ENCODE results near the gene C1orf167.

Gene C1orf167

DNA sequence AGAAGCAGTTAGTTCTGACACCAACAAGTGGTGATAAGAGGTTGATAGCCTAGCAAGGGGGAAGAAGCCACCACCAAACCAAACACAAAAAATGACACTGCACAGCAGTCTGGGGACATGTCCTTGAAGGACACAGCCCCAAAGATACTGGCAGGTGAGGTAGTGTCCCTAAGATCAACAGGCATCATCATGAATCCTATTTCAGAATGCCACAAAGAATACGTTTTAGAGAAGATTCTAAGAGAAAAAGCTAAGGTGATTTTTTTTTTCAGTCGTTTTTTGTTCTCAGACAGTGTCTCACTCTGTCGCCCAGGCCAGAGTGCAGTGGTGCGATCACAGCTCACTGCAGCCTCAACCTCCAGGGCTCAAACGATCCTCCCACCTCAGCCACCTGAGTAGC is 24.2 kb downstream of the C1orf167 start:
- DNase-seq (ENCODE audit: low spot score): no peak

DNA sequence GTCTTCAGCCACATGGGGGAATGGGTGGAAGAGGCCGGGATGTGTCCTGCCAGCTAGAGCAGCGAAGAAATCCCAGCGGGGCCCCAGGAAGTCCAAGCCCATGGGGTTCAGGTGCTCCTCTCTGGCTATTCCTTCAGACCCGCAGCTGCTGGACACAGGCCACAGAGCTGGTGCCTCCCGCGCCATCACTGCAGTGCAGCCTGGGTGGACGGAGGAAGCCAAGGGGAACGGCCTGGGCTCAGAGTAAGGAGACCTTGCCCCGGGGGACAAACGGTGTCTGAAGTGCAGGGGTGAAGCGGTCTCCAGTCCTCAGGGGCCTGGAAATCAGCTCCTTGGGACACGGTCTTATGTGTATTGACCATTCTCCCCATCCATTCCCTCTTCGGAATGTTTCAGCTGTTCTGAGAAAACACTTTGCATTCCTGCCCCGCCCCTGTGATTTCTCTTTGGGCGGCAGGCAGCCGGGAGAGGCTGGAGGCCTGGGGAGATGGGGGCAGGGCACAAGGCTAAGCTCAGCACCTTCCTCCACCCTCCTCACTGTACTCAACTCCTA is 25.3 kb downstream of the C1orf167 start:
- no peak for DNase-seq (ENCODE audit: low spot score)

DNA sequence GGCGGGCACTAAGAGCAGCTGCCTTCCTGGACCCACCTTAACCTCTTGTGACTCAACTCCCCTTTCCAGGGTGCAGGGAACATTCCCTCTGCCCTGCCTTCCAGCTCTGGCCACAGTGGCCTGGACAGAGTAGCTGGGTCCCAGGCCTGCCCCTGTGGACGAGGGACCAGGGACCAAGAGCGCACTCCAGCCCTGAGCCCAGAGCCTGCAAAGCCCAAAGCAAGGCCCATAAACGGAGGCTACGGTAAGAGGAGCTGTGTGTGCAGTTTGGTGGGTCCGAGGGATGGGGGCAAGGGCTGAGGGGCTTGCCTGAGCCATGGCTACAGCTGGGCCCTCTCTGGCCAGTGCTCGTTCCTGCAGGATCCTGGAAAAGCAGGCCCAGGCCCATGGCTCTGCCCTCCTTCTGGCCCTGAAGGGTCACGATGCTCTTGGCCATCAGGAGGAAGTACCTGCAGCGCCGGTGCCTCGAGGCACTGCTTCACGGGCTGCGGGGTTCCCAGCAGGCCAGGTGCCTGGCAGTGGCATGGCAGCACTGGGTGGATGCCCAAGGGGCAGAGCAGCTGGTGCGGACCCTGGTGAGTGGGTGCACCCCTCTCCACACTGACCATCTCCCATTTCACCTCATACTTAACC is 25.9 kb downstream of the C1orf167 start:
- DNase-seq (ENCODE audit: low spot score): no peak

DNA sequence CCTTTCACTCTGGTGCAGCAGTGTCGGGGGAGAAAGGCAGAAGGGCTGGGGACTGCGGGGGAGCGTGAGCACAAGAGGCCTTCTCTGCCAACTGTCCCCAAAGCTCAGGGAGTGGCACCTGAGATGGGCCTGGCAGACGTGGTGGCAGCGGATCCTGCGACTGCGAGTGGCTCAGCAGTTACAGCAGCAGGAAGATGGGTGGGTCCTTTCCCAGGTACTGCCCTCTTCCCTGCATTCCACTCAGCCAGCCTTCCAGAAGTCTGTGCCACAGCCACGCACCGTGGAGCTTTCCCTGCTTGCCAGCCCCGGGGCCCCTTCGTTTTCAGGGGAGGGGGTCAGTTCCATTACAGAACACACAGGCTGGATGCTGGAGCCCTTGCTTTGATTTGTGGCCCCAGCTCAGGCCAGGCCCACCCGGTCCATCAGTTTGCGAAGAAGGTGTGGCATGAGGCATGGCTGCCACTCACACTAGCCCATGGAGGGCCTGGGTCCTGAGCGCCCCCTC is 26.6 kb downstream of the C1orf167 start:
- DNase-seq (ENCODE audit: low spot score): no peak

DNA sequence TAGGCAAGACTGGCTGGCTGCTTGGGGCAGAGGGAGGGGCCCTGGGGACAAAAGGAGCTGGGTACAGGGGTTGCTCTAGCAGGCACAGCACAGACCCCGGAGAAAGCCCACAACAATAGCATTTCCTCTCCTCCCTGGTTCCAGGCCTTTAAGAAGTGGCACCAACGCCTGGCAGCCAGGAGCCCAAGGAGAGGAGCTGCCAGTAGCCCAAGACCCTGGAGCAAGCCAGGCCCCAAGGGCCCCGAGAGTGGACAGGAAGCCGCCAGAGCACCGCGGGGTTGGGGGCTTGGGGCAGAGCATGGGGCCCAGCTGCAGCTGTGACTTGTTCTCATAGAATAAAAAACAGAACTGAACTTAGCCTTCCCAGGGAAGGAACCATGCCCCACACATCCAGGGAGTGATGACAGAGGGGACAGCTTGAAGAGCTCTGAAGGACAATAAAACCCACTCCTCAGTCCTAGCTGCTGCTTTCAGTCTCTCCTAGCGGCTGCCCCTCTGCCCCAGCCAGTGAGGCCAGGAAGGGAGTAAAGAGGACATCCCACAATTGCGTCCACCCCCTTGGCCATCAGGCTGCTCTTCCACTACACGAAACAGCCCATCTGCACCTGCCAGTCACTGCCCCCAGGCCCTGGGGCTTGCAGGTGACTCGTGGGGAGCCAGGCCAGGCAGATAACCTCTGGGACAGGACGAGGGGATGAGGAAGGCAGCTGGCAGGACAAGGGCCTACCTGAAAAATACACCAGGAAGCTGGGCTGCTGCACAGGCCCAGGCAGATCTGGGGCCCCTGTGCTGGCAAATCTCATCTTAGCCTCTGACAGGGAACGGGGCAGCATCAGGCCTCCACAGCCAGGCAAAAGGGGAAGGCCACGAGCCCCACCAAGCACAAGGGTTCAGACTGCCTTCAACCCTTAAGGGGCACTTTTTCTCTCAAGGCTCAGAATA is 27.4 kb downstream of the C1orf167 start:
- DNase-seq (ENCODE audit: low spot score): no peak

DNA sequence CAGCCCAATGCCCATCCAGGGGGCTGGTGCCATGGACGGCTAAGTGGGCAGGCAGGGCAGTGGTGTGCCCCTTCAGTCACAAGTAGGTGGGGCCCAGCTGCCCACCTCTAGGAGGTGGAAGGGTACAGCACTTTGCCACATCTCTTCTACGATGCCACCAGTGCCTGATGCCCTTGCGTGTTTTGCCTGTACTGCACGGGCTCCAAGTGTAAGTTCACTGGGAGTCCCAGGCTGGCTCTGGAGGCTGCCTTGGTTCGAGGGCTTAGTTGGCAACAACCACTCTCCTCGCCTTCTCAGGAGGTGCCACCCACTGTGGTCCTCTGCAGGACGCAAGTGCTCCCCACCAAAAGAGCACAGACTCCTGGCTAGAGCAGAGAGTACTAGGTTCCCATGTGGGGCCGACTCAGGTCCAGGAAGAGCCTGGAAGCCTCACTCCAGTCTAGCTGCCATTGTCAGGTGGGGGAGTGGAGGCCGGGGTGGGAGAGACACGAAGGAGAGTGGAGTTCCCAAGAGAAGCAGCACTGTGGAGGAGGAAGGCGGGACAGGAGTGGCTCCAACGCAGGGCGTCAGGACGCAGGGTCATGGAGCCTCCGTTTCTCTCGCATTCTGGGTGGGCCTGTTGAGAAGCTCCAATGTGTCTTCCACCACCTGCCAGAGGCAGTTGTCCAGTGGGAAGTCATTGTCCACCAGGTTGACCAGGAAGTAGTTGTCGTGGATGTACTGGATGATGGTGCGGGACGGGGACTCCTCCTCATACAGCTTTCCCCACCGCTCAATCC is 28.3 kb downstream of the C1orf167 start:
- no peak for DNase-seq (ENCODE audit: low spot score)

DNA sequence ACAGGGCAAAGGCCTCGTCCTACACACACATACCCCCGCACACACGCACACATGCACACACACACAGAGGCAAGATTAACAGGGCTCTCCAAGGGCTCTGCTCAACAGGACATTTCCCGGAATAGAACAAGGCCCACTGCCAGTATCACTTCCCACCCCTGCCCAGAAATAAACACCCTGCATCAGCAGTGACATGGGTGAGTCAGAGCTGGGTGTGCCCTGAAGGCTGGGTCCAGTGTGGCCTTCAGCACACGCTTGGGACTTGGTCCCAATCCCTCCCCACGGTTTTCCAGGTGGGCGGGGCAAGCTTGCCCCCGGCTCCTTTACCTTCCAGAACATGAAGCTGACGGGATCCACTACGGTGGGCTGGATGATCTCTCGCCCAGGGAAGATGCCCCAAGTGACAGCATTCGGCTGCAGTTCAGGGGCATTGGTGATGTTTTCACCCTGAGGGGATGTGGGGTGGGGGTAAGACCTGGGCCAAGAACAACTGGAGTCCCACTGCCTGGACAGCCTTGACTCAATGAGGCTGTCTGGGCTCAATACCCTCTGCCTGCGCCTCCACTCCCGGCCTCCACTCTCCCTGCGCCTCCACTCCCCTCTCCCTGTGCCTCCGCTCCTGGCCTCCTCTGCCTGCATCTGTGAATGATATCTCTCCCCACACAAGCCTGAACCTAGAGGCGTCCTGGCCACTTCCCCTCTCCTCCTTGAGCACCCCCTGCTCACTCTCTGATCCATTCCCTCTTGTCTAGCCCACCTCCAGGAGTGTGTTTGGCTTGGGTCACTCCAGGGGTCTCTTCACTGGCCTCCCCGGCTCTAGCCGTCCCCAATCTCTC is 29.1 kb downstream of the C1orf167 start:
- DNase-seq (ENCODE audit: low spot score): no peak

DNA sequence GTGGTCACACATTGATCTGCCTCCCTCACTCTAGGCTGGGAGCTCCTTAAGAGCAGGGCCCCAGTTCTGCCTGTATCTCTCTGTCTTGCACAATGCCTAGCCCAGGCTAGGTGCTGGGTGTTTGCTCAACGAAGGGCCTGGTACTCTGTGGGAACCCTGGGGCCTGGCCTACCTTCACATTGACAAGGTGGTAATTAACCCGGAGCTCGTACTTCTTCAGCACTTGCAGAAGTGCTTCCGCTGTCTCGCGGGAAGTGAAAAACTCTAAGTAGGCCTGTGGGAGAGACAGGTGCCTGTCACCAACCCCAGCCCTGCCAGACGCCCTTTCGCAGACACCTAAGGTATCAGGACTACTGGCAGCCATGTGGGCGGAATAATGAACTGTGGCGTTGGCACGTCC is 30.1 kb downstream of the C1orf167 start:
- no peak for DNase-seq (ENCODE audit: low spot score)

DNA sequence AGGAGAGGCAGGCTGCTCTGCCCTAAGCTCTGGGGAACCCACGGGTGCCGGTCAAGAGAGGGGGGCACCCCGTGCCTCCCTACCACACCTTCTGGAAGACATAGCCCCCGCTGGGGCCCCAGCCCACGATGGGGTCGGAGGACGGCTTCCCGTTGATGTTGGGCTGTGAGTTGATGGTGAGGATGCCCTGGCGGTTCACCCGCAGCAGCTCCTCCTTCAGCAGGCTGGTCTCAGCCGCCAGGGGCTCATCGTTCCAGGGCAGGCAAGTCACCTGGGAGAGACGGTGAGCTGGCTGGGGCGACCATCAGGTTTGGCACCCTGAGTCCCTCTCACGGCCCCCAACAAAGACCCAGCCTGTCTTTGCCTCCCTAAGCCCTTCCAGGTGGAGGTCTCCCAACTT is 31.8 kb downstream of the C1orf167 start:
- DNase-seq (ENCODE audit: low spot score): no peak

DNA sequence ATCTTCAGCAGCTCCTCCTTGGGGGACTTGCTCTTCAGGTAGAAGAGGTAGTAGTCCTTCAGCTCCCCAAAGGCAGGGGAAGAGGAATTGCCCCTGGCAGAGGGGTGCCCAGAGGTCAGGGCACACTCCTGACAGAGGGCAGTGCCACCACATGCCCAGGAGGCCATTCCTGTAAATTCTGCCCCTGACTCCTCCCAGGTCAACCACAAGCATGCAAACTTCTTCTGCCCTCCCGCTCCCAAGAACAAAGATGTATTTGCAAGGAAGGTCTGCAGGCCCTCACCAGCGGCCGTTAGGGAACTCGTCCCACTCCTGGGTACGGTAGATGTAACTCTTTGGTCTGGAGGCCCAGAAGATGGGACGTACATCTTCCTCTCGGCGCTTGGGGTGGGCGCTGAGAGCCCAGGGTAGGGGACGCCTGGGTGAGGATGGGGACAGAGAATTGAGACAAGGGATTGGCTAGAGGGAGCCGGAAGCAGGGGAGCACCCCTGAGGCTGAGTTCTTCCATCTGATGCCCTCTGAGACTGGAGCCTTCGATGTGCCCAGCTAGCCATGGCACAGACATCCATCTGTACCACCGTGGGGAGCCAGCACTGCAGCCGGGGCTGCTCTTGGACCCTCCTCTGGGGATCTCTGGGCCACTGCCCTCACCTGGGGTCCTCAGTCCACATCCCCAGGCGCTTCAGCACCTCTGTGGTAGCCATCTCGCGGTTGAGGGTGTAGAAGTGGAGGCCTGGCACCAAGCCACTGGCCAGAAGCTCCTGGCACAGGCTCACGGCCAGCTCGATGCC is 32.6 kb downstream of the C1orf167 start:
- no peak for DNase-seq (ENCODE audit: low spot score)

DNA sequence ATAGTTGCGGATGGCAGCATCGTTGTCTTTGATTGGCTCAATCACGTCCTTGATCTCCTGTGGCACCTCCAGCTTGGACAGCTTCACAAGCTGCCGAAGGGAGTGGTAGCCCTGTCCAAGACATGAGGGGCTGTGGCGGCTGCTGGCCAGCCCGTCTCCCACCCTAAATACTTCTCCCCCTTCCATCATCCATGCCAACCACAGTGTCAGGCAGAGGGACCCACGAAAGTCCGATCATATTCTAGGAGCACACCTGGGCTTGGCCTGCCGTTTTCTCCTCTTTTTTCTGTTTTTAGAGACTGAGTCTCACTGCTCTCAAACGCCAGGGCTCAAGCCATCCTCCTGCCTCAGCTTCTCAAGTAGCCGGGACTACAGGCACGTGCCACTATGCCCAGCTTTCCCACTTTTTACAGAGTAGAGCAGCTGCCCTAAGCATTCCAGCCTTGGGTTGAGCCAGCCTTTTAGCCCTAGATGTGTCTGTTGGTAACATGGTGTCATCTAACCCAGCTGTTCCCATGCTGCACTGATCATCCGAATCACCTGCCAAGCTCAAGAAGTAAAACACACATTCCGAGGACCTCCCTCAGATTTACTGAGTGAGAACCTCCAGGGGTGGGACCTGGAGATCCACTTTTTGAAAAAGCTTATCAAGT is 33.4 kb downstream of the C1orf167 start:
- no peak for DNase-seq (ENCODE audit: low spot score)

DNA sequence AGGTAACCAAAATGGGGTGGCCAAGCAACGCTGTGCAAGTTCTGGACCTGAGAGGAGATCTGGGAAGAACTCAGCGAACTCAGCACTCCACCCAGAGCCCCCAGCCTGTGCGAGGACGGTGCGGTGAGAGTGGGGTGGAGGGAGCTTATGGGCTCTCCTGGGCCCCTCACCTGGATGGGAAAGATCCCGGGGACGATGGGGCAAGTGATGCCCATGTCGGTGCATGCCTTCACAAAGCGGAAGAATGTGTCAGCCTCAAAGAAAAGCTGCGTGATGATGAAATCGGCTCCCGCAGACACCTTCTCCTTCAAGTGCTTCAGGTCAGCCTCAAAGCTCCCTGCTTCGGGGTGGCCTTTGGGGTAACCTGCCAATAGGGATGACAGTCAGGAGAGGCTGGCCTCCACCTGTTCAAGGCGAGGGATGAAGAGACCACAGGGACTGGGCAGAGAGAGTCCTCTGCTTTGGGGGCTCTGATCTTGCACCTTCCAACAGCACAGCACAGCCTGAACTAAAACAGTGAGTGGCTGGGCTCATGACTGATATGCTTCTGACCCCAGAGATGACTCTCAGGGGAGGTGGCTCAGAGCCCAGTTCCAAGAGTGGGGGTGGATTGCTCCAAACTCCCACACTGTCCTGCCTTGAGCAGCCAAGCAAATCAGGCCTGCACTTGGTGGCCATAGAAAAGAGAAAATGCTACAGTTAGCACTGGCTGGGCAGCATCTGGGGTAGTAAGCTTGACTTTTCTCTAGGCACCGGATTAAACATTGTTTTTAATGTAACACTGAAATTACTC is 34.2 kb downstream of the C1orf167 start:
- no peak for DNase-seq (ENCODE audit: low spot score)

DNA sequence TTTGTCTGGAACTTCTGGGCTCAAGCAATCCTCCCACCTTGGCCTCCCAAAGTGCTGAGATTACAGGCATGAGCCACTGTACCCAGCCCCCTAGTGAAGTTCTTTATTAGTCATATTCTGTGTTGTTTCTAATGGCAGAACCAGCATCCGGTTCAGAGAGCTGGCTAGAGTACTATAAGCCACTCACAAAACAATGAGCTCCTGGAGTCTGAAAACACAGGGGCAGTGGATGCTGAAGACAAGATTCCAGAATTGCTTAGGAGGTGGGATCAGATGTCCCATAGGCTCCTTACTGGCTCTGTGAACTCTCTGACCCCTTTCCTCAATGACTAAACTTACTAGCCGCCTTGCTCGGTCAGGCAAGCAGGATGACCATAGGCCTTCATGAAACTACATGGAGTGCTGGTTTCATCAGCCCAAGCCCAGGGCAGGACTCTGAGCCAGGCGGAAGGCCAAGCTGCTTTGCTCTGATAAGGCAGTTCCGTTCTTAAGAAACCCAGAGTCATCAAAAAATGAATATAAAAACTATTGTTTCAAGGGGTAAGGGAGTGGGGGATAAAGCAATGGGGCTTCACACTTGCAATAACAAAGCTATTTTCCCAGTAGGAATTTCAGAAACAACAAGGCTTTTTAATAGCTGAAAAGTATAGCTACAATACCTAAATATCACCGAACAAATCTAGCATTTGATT is 35.7 kb downstream of the C1orf167 start:
- DNase-seq (ENCODE audit: low spot score): no peak

DNA sequence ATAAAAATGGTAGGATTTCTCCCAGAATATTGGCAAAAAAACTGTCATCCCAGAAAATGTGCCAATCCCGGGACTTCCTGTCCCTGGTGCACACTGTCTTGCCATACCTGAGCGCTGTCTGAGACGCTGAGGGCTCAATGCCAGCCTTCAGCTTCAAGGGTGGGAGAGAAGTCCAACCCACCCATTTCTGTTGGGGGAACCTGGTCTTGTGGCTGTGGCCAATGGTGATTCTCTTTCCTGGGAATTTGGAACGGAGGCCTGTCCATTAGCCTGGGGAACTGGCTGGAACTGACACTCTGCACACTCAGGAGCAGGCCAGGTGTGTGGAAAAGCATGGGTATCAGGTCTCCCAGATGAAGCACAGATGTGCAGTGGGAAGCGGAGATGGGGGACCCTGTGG is 37.1 kb downstream of the C1orf167 start:
- DNase-seq (ENCODE audit: low spot score): no peak

DNA sequence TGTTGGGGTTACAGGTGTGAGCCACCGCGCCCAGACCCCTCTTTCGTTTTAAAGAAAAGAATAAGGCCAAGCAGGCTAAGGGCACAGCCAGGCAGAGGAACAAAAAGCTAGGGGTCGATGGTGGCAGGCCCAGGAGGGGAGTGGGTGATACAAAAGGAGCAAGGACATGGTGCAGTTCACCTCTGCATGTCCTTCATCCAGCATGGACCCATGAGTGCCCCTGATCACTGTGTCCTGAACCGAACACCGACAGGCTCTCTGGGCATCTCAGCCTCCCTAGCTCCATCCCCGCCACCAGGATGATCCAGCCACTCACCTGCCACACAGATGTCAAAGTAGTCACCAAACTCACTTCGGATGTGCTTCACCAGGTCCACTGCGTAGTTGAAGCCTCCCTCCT is 37.9 kb downstream of the C1orf167 start:
- no peak for DNase-seq (ENCODE audit: low spot score)

DNA sequence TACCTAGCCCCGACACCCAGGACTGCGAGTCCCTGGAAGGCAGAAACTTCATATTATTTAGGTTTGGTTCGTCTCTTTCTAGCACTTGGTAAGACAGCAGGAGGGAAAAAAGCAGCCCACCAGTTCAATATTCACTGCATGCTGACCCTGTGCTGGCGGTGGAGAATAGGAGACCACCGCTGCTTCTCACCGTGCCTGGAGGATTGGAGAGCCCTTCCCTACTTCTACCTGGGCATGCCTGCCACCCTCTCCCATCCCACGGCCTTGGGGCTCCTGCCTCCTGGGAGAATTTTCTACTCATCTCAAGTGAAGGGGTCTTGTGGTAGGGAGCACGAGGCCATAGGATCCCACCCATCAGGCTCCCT is 38.4 kb downstream of the C1orf167 start:
- no peak for DNase-seq (ENCODE audit: low spot score)

DNA sequence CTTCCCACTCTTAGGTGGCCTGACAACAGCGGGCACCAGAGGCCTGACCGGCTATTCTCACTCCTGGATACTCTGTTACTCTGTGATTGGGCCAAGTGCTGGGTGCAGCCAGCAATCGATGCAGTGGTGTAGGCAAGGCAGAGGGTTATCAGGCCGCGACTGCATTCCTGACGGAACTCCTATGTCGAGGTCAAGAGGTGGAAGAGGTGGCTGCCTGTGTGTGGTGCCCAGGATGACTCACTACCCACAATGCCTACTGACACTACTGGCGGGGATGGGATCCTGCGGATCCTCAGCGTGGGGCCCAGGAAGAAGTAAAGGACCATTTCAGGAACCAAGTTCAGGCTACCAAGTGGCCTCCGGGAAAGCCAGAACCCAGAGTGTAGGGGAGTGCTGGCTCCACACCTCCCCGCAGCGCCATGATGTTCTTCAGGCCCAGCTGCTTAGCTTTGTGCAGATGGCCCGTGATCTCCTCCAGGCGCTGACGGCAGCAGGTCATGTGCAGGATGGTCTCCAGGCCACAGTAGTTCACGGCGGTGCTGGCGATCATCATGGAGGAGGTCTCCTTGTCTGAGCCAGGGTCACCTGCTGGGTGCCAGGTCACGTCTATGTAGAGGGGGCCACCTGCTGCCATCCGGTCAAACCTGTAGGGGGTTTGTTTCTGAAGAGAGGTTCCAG is 38.9 kb downstream of the C1orf167 start:
- no peak for DNase-seq (ENCODE audit: low spot score)

DNA sequence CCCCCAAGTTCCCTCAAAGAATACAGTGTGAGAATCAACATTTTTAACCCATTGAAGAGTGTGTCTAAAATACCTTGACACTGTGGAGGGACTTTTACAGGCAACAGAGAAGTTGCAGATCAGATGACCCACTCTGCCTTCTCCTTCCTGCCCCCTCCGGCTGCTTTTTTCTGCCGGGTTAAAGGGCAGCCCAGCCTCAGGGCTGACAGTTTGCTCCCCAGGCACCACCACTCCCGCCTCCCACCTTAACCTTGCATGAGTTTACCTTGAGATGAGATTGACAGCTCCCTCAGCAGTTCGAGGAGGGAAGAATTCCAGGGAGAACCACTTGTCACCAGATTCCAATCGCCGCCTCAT is 40.6 kb downstream of the C1orf167 start:
- DNase-seq (ENCODE audit: low spot score): no peak
